Nephron (organoid): Measurements from ENCODE around the gene WDR64.

Source experiments
- H3K27ac Mint-ChIP-seq, 3 experiments: 2 replicates each; pipeline ENCODE4 v1.8.0; 2020; ENCODE audit warnings: mixed read lengths in 3 of 3, mild to moderate bottlenecking in 2 of 3, moderate library complexity in 1 of 3
- H3K27me3 Mint-ChIP-seq: 2 replicates; pipeline ENCODE4 v1.8.0; 2021; ENCODE audit warnings: low read depth, mild to moderate bottlenecking, moderate library complexity, mixed read lengths
- H3K36me3 Mint-ChIP-seq: 2 replicates; pipeline ENCODE4 v1.8.0; 2020; ENCODE audit warnings: low read depth, mixed read lengths
- H3K4me1 Mint-ChIP-seq: 2 replicates; pipeline ENCODE4 v1.8.0; 2020; ENCODE audit warnings: mixed read lengths
- H3K4me3 Mint-ChIP-seq, 3 experiments: 2 replicates each; pipeline ENCODE4 v1.8.0; 2020; ENCODE audit warnings: mild to moderate bottlenecking in 3 of 3, mixed read lengths in 3 of 3, moderate library complexity in 2 of 3
- H3K9me3 Mint-ChIP-seq: 2 replicates; pipeline ENCODE4 v1.8.0; 2020; ENCODE audit warnings: mixed read lengths
- TF ChIP-seq, protein P1 (sequence below), 3 experiments: fragments of 200-600 bp; sonication (generic); IDR thresholded peaks; one replicate each; pipeline ENCODE4 v1.5.0; 2021; ENCODE audit warnings: antibody characterized with exemption in 3 of 3; ENCODE audit not compliant: unreplicated experiment in 3 of 3

The WDR64 gene

DNA sequence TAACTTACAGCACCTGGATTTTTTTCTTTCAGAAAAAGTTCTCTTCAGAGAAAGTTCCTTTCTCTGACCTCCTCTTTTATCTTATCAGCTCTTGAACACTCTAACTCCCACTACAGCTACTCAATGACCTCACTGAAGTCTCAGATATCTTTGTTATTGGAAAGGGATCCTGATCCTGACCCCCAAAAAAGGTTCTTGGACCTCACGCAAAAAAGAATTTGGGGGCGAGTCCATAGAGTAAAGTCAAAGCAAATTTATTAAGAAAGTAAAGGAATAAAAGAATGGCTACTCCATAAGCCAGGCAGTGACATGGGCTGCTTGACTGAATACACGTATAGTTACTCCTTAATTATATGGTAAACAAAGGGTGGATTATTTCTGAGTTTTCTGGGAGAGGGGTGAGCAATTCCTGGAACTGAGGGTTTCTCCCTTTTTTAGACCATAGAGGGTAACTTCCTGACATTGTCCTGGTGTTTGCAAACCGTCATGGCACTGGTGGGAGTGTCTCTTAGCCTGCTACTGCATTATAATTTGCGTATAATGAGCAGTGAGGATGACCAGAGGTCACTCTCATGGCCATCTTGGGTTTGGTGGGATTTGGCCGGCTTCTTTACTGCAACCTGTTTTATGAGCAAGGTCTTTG lies 44.2 kb downstream of the WDR64 start:
- no peaks in the 10 kb centered on the region for H3K36me3 Mint-ChIP-seq
- TF ChIP-seq, protein P1, sequence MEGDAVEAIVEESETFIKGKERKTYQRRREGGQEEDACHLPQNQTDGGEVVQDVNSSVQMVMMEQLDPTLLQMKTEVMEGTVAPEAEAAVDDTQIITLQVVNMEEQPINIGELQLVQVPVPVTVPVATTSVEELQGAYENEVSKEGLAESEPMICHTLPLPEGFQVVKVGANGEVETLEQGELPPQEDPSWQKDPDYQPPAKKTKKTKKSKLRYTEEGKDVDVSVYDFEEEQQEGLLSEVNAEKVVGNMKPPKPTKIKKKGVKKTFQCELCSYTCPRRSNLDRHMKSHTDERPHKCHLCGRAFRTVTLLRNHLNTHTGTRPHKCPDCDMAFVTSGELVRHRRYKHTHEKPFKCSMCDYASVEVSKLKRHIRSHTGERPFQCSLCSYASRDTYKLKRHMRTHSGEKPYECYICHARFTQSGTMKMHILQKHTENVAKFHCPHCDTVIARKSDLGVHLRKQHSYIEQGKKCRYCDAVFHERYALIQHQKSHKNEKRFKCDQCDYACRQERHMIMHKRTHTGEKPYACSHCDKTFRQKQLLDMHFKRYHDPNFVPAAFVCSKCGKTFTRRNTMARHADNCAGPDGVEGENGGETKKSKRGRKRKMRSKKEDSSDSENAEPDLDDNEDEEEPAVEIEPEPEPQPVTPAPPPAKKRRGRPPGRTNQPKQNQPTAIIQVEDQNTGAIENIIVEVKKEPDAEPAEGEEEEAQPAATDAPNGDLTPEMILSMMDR (IDR thresholded peaks at IDR 0.05; ENCODE audit: unreplicated experiment in 3 of 3), result no peak
- no peaks in the 10 kb centered on the region for H3K4me1 Mint-ChIP-seq

DNA sequence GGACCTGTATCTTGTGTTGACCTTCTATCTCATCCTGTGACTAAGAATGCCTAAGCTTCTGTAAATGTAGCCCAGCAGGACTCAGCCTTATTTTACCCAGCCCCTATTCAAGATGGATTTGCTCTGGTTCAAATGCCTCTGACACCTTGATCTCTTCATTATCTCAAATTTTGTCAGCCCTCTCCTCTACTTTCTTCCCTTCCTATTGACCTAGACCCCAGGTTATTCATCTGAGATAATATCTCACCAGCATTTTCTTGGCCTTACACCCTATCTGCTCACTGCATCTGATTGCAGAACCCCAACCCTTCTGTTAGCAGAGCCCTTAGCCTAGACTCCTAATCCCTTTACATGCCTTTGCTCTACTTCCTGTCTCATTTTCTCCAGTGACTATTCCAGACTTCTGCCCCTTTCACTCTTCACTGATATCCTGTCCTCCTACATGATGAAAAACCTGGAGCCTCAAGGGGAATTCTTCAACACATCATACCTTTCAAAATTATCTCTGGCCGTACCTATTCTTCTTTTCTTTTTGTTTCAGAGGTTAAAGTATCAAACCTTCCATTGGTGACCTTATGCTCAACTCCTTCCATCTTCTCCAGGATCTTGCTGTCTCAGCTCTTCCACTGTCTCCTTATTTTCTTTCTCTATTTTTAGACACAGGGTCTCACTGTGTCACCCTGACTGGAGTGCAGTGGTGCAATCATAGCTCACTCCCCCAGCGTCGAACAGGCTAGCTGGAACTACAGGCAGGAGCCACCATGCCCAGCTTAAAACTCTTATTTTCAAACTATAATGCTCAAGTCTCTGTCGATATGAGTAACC lies 44.9 kb downstream of the WDR64 start:
- TF ChIP-seq, protein P1 (IDR thresholded peaks at IDR 0.05; ENCODE audit: unreplicated experiment in 3 of 3), result no peak
- no peaks in the 10 kb centered on the region for H3K4me1 Mint-ChIP-seq
- no peaks in the 10 kb centered on the region for H3K9me3 Mint-ChIP-seq
- H3K36me3 Mint-ChIP-seq, result no peaks in the 10 kb centered on the region
- H3K4me3 Mint-ChIP-seq, result no peak overlapping the region
- no peak overlapping the region for H3K27ac Mint-ChIP-seq
- H3K27me3 Mint-ChIP-seq, result no peaks in the 10 kb centered on the region

More for the DNA sequence above, 44.2 kb downstream of the WDR64 start:
- Mint-ChIP-seq H3K4me3 (no peak overlapping the region), H3K27ac (no peak overlapping the region), H3K9me3 (no peaks in the 10 kb centered on the region), H3K27me3 (no peaks in the 10 kb centered on the region)

DNA sequence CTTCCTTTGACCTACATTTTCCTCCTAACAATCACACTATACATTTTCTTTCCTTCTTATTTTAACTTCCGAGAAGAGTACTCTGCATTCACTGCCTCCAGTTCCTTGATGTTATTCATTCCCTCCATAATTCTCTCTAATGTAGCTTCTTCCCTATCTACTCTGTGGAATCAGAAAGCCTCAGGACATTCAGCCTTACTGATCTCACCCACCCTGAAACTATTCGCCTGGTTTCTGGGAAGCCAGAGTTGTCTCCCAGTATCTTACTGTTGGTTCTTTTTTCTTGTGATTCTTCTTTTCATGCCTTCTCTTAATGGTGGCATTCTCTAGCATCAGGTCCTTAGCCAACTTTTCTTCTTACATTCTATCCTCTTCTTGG lies 45.5 kb downstream of the WDR64 start:
- no peaks in the 10 kb centered on the region for H3K9me3 Mint-ChIP-seq
- no peak overlapping the region for H3K4me3 Mint-ChIP-seq
- no peaks in the 10 kb centered on the region for H3K27me3 Mint-ChIP-seq
- no peak overlapping the region for H3K27ac Mint-ChIP-seq
- TF ChIP-seq, protein P1 (IDR thresholded peaks at IDR 0.05; ENCODE audit: unreplicated experiment in 3 of 3), result no peak
- H3K36me3 Mint-ChIP-seq, result no peaks in the 10 kb centered on the region
- no peaks in the 10 kb centered on the region for H3K4me1 Mint-ChIP-seq

DNA sequence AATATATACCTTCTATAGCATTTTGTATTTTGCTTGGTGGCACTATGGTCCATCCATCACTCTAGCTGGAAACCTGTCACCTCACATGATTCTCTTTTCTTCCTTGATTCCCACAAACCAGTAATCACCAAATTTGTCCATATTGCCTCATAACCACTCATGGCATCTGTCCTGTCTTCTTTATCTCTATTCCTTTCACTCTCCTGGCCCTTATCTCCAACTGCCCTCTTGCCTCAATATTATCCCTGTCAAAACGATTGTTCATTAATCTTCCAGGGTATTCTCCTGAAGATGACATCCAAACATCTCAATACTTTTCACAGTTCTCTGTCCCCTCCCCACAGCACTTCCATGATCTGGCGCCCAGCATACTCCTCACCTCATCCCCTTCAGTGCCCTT lies 46.1 kb downstream of the WDR64 start:
- Mint-ChIP-seq H3K9me3 (no peaks in the 10 kb centered on the region), H3K27me3 (no peaks in the 10 kb centered on the region), H3K27ac (no peak overlapping the region), H3K4me1 (no peaks in the 10 kb centered on the region), H3K36me3 (no peaks in the 10 kb centered on the region), H3K4me3 (no peak overlapping the region)
- TF ChIP-seq, protein P1 (IDR thresholded peaks at IDR 0.05; ENCODE audit: unreplicated experiment in 3 of 3), result no peak

DNA sequence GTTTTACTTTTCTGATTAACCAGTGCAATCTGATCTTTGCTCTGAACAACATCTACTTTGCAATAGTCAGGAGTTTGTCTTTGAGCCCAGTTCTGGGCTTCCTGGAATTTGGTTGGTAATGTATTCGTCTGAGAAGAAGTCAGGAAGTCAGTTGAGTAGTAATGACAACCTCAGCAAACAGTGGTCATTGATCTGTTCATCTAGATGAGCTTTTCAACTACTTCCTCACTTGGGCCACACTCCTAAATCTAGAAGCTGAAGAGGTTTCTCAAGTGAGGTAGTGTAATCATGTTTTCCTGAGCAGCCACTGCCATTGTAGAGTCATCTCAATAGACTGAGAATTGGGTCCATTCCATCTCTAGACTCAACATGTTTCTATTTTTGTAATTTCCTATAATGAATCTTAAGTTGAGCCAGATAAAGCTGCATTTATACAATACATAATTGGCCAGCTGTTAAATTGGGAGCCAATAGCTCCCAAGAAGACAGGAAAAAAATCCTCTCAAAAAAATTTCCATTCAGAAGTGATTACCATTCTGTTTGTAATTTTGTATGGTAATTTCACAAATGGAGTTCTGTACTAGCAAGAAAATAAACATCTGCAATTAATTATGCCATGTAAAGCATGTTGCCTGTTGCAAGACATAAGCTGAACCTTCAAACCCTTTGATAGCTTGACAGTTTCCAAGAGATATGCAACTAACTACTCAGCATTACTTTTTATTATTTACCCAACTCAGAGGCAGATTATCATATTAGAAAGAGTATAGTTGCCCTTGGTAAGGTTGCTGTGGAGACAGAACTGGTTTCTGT lies 49.6 kb downstream of the WDR64 start:
- no peaks in the 10 kb centered on the region for H3K4me1 Mint-ChIP-seq
- H3K4me3 Mint-ChIP-seq, result no peak overlapping the region
- peaks cover 4% of the 10 kb centered on the region for H3K27me3 Mint-ChIP-seq

More for the DNA sequence above, 49.6 kb downstream of the WDR64 start:
- no peaks in the 10 kb centered on the region for H3K9me3 Mint-ChIP-seq
- H3K27ac Mint-ChIP-seq, result no peak overlapping the region
- TF ChIP-seq, protein P1 (IDR thresholded peaks at IDR 0.05; ENCODE audit: unreplicated experiment in 3 of 3), result no peak
- H3K36me3 Mint-ChIP-seq, result no peaks in the 10 kb centered on the region
